CD4-positive, alpha-beta T cell treated with Interferon alpha-2 for 1 hour (primary cell): ENCODE results near the gene RTN1.

ENCODE experiments used
- DNase-seq, 2 donors: peaks; one replicate each; pipeline ENCODE4 v3.0.0-alpha.2; 2020 to 2022

RTN1 gene

GRCh38 chr14:59787045-59787674 is 83.4 kb downstream of the RTN1 start:
- DNase-seq: no peak

GRCh38 chr14:59785629-59786028 is 84.9 kb downstream of the RTN1 start:
- no peak for DNase-seq

GRCh38 chr14:59782760-59783159 is 87.8 kb downstream of the RTN1 start:
- DNase-seq: no peak

GRCh38 chr14:59777006-59777579 is 93.5 kb downstream of the RTN1 start:
- DNase-seq: no peak

GRCh38 chr14:59776468-59776867 is 94.1 kb downstream of the RTN1 start:
- no peak for DNase-seq

- no peak for DNase-seq
Measured at GRCh38 chr14:59772233-59772632, 98.3 kb downstream of the RTN1 start.

- no peak for DNase-seq
Measured at GRCh38 chr14:59771577-59771976, 99.0 kb downstream of the RTN1 start.

GRCh38 chr14:59769586-59769985 is 101.0 kb downstream of the RTN1 start:
- no peak for DNase-seq

- DNase-seq: no peak
Measured at GRCh38 chr14:59768855-59769375, 101.7 kb downstream of the RTN1 start.

- DNase-seq: no peak
Measured at GRCh38 chr14:59761851-59762250, 108.7 kb downstream of the RTN1 start.

- DNase-seq: no peak
Measured at GRCh38 chr14:59755409-59756135, 115.0 kb downstream of the RTN1 start.

- no peak for DNase-seq
Measured at GRCh38 chr14:59754256-59754655, 116.3 kb downstream of the RTN1 start.

GRCh38 chr14:59753512-59753911 is 117.1 kb downstream of the RTN1 start:
- no peak for DNase-seq

- DNase-seq: no peak
Measured at GRCh38 chr14:59751578-59751977, 119.0 kb downstream of the RTN1 start.

GRCh38 chr14:59739794-59740193 is 130.8 kb downstream of the RTN1 start:
- DNase-seq: no peak

- DNase-seq: no peak
Measured at GRCh38 chr14:59728304-59728703, 142.3 kb downstream of the RTN1 start.

GRCh38 chr14:59727073-59727661 is 143.4 kb downstream of the RTN1 start:
- DNase-seq: no peak

GRCh38 chr14:59711080-59711479 is 159.5 kb downstream of the RTN1 start:
- DNase-seq: no peak

- DNase-seq: no peak
Measured at GRCh38 chr14:59707778-59708561, 162.6 kb downstream of the RTN1 start.

GRCh38 chr14:59705866-59706265 is 164.7 kb downstream of the RTN1 start:
- no peak for DNase-seq

- no peak for DNase-seq
Measured at GRCh38 chr14:59705245-59705644, 165.3 kb downstream of the RTN1 start.

GRCh38 chr14:59704054-59704645 is 166.4 kb downstream of the RTN1 start:
- DNase-seq: no peak
